Posterior cingulate gyrus (tissue), 11 donors: ENCODE measurements around the gene SAA2.
"Not testable (repeated sequence)": the region's sequence is repeated elsewhere in the genome, so short reads cannot be mapped to it uniquely, and the experiment has no call there.

Experiments used
- DNase-seq, 10 donors: peaks; one replicate each; pipeline versions ENCODE4 v3.0.0 to v3.0.0-alpha.2; 2020 to 2021; ENCODE audit warnings: mixed read lengths in 3 of 10
- intact Hi-C: fragments of 100-400 bp; cut with DNase I; formaldehyde crosslinking; loops from one replicate; pipeline ENCODE4 v1.15.1; 2023

Gene SAA2

GRCh38 chr11:18204220-18204619 lies 44.2 kb downstream of the SAA2 start:
- no peak for DNase-seq
- intact Hi-C loops = no loop called here

- intact Hi-C loops = no loop called here
- DNase-seq = no peak
Observed at GRCh38 chr11:18203723-18204122, 44.7 kb downstream of the SAA2 start.

DNA sequence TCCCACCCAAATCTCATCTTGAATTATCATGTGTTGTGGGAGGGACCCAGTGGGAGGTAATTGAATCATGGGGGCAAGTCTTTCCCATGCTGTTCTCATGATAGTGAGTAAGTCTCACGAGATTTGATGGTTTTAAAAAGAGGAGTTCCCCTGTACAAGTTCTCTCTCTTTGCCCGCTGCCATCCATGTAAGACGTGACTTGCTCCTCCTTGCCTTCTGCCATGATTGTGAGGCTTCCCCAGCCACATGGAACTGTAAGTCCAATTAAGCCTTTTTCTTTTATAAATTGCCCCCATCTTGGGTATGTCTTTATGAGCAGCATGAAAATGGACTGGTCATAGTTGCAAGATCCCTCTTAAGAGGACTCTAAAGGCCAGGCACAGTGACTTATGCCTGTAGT lies 50.7 kb downstream of the SAA2 start:
- intact Hi-C loops, DNase-seq: not testable (repeated sequence)

DNA sequence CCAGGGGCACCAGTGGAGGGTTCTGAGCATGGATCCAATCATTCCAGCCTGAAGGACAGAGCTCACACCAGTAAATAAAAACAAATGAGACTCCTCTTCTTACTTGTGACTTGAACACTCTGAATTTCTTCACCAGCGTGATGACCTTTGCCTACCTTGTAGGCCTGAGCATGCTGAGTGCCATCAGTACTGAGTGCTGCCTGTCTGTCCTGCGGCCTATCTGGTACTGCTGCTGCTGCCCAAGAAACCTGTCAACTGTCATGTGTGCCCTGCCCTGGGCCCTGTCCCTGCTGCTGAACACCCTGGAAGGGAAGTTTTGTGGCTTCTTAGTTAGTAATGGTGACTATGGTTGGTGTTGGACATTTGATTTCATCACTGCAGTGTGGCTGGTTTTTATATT lies 51.9 kb downstream of the SAA2 start:
- intact Hi-C loops = no loop called here
- DNase-seq = no peak
